GM23338 (cell line): ENCODE measurements around the gene MAD1L1. TPM values are rescaled to one million over a fixed set of nuclear protein-coding genes. Genes with fewer than 3 reads are reported as not detected.

Source experiments
- ATAC-seq: fragments of 200-7000 bp; cut with Tn5 transposase; 3 replicates; pipeline ENCODE4 v1.9.1; 2020
- DNase-seq: peaks from one replicate; pipeline ENCODE4 v3.0.0-alpha.2; 2015; ENCODE audit warnings: low spot score
- H2AFZ ChIP-seq: fragments of 200-600 bp; sonication (generic); 2 replicates; pipeline ENCODE4 v1.8.0; 2016; ENCODE audit warnings: antibody characterized with exemption, mild to moderate bottlenecking, moderate library complexity
- H3F3A ChIP-seq: fragments of 200-600 bp; sonication (generic); replicated peaks from 2 replicates; pipeline ENCODE4 v1.8.0; 2017; ENCODE audit warnings: antibody characterized with exemption, mixed run types, low read depth
- H3K27ac ChIP-seq: fragments of 200-600 bp; sonication (generic); 2 replicates; pipeline ENCODE4 v1.6.1; 2016; ENCODE audit warnings: low read depth
- H3K27me3 ChIP-seq: fragments of 200-600 bp; sonication (generic); 2 replicates; pipeline ENCODE4 v1.8.0; 2016; ENCODE audit warnings: mild to moderate bottlenecking, mixed run types, moderate library complexity; ENCODE audit not compliant: insufficient read depth
- H3K36me3 ChIP-seq: fragments of 200-600 bp; sonication (generic); 2 replicates; pipeline ENCODE4 v1.8.0; 2016; ENCODE audit warnings: mild to moderate bottlenecking; ENCODE audit not compliant: insufficient read depth
- H3K4me1 ChIP-seq: fragments of 200-600 bp; sonication (generic); 2 replicates; pipeline ENCODE4 v1.8.0; 2016; ENCODE audit warnings: mild to moderate bottlenecking, moderate library complexity; ENCODE audit not compliant: insufficient read depth
- H3K4me2 ChIP-seq: fragments of 200-600 bp; sonication (generic); 2 replicates; pipeline ENCODE4 v1.7.1; 2017; ENCODE audit warnings: mixed run types
- H3K4me3 ChIP-seq: fragments of 200-600 bp; sonication (generic); 2 replicates; pipeline ENCODE4 v1.6.1; 2016; ENCODE audit warnings: mixed run types
- H3K79me2 ChIP-seq: fragments of 200-600 bp; sonication (generic); replicated peaks from 2 replicates; pipeline ENCODE4 v1.8.0; 2017; ENCODE audit warnings: mild to moderate bottlenecking; ENCODE audit not compliant: insufficient read depth
- H3K9me2 ChIP-seq: fragments of 200-600 bp; sonication (generic); 2 replicates; pipeline ENCODE4 v1.8.0; 2017; ENCODE audit not compliant: insufficient read depth
- H4K20me1 ChIP-seq: fragments of 200-600 bp; sonication (generic); replicated peaks from 2 replicates; pipeline ENCODE4 v1.8.0; 2017; ENCODE audit warnings: mild to moderate bottlenecking; ENCODE audit not compliant: insufficient read depth
- H3K27ac Mint-ChIP-seq: 2 replicates; pipeline ENCODE4 v1.8.0; 2020; ENCODE audit warnings: inconsistent platforms, mild to moderate bottlenecking, moderate library complexity, mixed read lengths
- H3K27me3 Mint-ChIP-seq: 3 replicates; pipeline ENCODE4 v1.8.0; 2022; ENCODE audit warnings: low read depth, mild to moderate bottlenecking, moderate library complexity, mixed read lengths, inconsistent platforms; ENCODE audit not compliant: insufficient read depth, poor library complexity
- H3K36me3 Mint-ChIP-seq: 3 replicates; pipeline ENCODE4 v1.8.0; 2021; ENCODE audit warnings: low read depth, mild to moderate bottlenecking, inconsistent platforms, moderate library complexity, mixed read lengths
- H3K4me1 Mint-ChIP-seq: 3 replicates; pipeline ENCODE4 v1.8.0; 2020; ENCODE audit warnings: mild to moderate bottlenecking, inconsistent platforms, mixed read lengths
- H3K4me3 Mint-ChIP-seq: 3 replicates; pipeline ENCODE4 v1.8.0; 2021; ENCODE audit warnings: moderate library complexity, mild to moderate bottlenecking, inconsistent platforms, mixed read lengths
- H3K9me3 Mint-ChIP-seq: 3 replicates; pipeline ENCODE4 v1.8.0; 2020; ENCODE audit warnings: moderate library complexity, mild to moderate bottlenecking, inconsistent platforms, mixed read lengths
- CREB1 ChIP-seq: fragments of 250-450 bp; sonication (Bioruptor Pico); IDR thresholded peaks from 2 replicates; pipeline ENCODE4 v1.5.0; 2020; ENCODE audit warnings: low read depth, mild to moderate bottlenecking, moderate library complexity
- EZH2phosphoT487 ChIP-seq: fragments of 200-600 bp; sonication (generic); IDR thresholded peaks from one replicate; pipeline ENCODE4 v1.8.1; 2018; ENCODE audit warnings: antibody characterized with exemption; ENCODE audit not compliant: unreplicated experiment
- NANOG ChIP-seq: IDR thresholded peaks from 2 replicates; pipeline ENCODE4 v1.6.1; 2016; ENCODE audit warnings: antibody characterized with exemption, borderline replicate concordance
- ZNF331 ChIP-seq: fragments of 250-450 bp; sonication (Bioruptor Pico); IDR thresholded peaks from 2 replicates; pipeline ENCODE4 v1.5.0; 2020; ENCODE audit warnings: low read depth, mild to moderate bottlenecking, moderate library complexity
- polyA plus RNA-seq: library from polyadenylated mRNA; unstranded; fragments of >200 nt; fragmentation: Nextera tagmentation; extraction: Ambion mirVana; gene quantifications from 2 replicates; pipeline ENCODE4 v1.2.1, GENCODE V29; 2016
- total RNA-seq: library from RNA; depleted of rRNA; stranded (reverse); fragments of >200 nt; shearing (Covaris generic); gene quantifications from 2 replicates; pipeline ENCODE4 v1.2.3, GENCODE V29; 2014
- TF ChIP-seq, protein P1 (sequence below): IDR thresholded peaks from 2 replicates; pipeline ENCODE4 v1.6.1; 2016; ENCODE audit warnings: antibody characterized with exemption
- TF ChIP-seq, protein P2 (sequence below): fragments of 250-450 bp; sonication (Bioruptor Pico); IDR thresholded peaks from 2 replicates; pipeline ENCODE4 v1.5.0; 2020; ENCODE audit warnings: mild to moderate bottlenecking, moderate library complexity

The MAD1L1 gene
- total and polyA plus RNA-seq, 2 experiments from 2014 or later: 40.3 to 59.3 TPM

DNA sequence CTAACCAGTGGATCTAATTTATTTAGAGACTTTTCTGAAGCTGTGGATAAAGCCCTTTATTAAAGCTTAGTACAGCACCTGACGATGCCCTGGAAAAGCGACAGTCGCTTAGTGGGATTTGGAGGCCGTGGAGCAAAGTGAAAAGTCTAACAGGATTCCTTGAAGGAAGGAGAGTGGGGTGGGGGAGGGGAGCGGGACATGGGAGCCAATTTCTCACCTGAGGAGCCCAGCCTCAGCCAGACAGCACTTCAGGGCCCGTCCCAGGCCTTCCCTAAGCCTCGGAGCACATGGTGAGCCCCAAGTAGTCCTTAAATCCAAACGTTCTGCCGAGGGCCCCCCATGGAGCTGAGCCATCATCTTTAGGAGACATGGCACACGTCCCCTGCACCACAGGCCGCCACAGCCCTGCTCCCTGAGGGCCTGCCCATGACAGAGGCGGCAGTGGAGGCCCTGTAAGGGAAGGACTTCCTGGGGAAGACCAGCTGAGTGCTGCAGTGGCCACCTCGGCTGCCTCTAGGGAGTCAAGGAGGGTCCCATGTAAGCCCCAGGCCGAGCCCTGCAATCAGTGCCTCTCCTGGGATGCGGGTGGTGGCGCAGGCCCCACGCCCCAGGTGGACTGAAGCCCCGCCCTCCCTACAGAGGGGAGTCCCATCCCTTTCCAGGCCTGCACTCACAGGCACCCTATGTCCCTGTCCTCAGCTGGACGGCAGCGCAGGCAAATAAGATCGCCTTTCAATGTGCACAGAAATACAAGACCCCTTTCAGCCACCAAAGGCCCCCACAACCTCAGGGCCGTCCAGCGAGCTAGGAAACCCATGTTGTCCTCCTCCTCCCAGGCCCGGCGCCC is 187.0 kb downstream of the MAD1L1 start:
- no peaks in the 10 kb centered on the region for H3K9me2 ChIP-seq

More for the DNA sequence above, 187.0 kb downstream of the MAD1L1 start:
- no peaks in the 10 kb centered on the region for H3K4me1 ChIP-seq
- no peak overlapping the region for H2AFZ ChIP-seq
- peaks cover 12% of the 10 kb centered on the region for H3K27me3 Mint-ChIP-seq
- no peaks in the 10 kb centered on the region for H3K36me3 ChIP-seq
- DNase-seq: no peak
- no peaks in the 10 kb centered on the region for H4K20me1 ChIP-seq
- H3K4me1 Mint-ChIP-seq: peaks cover 24% of the 10 kb centered on the region
- no peaks in the 10 kb centered on the region for H3F3A ChIP-seq
- no peak overlapping the region for H3K4me3 ChIP-seq
- peaks cover 6% of the 10 kb centered on the region; the same call in 2 of the 3 replicates for H3K9me3 Mint-ChIP-seq
- H3K27me3 ChIP-seq: no peaks in the 10 kb centered on the region
- H3K27ac Mint-ChIP-seq: 0 out of 2 replicates have a peak overlapping the region, but pooled peaks have one; percentile 84
- H3K4me2 ChIP-seq: no peak overlapping the region
- peak overlapping the region; percentile 32; the same call in 1 of the 2 replicates for H3K27ac ChIP-seq
- no peaks in the 10 kb centered on the region for H3K79me2 ChIP-seq
- no peak overlapping the region for H3K4me3 Mint-ChIP-seq
- peak; percentile 24 for ATAC-seq
- TF ChIP-seq ZNF331 (CRISPR knock-in tag) (no peak), EZH2phosphoT487 (no peak), CREB1 (no peak), NANOG (no peak)
- TF ChIP-seq, protein P1, sequence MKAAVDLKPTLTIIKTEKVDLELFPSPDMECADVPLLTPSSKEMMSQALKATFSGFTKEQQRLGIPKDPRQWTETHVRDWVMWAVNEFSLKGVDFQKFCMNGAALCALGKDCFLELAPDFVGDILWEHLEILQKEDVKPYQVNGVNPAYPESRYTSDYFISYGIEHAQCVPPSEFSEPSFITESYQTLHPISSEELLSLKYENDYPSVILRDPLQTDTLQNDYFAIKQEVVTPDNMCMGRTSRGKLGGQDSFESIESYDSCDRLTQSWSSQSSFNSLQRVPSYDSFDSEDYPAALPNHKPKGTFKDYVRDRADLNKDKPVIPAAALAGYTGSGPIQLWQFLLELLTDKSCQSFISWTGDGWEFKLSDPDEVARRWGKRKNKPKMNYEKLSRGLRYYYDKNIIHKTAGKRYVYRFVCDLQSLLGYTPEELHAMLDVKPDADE: no peak
- TF ChIP-seq, protein P2, sequence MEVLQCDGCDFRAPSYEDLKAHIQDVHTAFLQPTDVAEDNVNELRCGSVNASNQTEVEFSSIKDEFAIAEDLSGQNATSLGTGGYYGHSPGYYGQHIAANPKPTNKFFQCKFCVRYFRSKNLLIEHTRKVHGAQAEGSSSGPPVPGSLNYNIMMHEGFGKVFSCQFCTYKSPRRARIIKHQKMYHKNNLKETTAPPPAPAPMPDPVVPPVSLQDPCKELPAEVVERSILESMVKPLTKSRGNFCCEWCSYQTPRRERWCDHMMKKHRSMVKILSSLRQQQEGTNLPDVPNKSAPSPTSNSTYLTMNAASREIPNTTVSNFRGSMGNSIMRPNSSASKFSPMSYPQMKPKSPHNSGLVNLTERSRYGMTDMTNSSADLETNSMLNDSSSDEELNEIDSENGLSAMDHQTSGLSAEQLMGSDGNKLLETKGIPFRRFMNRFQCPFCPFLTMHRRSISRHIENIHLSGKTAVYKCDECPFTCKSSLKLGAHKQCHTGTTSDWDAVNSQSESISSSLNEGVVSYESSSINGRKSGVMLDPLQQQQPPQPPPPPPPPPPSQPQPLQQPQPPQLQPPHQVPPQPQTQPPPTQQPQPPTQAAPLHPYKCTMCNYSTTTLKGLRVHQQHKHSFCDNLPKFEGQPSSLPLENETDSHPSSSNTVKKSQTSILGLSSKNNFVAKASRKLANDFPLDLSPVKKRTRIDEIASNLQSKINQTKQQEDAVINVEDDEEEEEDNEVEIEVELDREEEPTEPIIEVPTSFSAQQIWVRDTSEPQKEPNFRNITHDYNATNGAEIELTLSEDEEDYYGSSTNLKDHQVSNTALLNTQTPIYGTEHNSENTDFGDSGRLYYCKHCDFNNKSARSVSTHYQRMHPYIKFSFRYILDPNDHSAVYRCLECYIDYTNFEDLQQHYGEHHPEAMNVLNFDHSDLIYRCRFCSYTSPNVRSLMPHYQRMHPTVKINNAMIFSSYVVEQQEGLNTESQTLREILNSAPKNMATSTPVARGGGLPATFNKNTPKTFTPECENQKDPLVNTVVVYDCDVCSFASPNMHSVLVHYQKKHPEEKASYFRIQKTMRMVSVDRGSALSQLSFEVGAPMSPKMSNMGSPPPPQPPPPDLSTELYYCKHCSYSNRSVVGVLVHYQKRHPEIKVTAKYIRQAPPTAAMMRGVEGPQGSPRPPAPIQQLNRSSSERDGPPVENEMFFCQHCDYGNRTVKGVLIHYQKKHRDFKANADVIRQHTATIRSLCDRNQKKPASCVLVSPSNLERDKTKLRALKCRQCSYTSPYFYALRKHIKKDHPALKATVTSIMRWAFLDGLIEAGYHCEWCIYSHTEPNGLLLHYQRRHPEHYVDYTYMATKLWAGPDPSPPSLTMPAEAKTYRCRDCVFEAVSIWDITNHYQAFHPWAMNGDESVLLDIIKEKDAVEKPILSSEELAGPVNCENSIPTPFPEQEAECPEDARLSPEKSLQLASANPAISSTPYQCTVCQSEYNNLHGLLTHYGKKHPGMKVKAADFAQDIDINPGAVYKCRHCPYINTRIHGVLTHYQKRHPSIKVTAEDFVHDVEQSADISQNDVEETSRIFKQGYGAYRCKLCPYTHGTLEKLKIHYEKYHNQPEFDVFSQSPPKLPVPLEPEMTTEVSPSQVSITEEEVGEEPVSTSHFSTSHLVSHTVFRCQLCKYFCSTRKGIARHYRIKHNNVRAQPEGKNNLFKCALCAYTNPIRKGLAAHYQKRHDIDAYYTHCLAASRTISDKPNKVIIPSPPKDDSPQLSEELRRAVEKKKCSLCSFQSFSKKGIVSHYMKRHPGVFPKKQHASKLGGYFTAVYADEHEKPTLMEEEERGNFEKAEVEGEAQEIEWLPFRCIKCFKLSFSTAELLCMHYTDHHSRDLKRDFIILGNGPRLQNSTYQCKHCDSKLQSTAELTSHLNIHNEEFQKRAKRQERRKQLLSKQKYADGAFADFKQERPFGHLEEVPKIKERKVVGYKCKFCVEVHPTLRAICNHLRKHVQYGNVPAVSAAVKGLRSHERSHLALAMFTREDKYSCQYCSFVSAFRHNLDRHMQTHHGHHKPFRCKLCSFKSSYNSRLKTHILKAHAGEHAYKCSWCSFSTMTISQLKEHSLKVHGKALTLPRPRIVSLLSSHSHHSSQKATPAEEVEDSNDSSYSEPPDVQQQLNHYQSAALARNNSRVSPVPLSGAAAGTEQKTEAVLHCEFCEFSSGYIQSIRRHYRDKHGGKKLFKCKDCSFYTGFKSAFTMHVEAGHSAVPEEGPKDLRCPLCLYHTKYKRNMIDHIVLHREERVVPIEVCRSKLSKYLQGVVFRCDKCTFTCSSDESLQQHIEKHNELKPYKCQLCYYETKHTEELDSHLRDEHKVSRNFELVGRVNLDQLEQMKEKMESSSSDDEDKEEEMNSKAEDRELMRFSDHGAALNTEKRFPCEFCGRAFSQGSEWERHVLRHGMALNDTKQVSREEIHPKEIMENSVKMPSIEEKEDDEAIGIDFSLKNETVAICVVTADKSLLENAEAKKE (CRISPR knock-in tag): no peak
- H3K36me3 Mint-ChIP-seq: peaks cover 20% of the 10 kb centered on the region
